ENCODE measurements around the gene TOR4A. TPM values are rescaled to one million over a fixed set of nuclear protein-coding genes. Genes with fewer than 3 reads are reported as not detected.
A peak's percentile ranks its signal among the peaks of the same experiment; 100 is the strongest.
"Not testable (repeated sequence)": the region's sequence is repeated elsewhere in the genome, so short reads cannot be mapped to it uniquely, and the experiment has no call there.

TOR4A gene
- total RNA-seq, 1 experiment from 2014 or later: 37.1 TPM

DNA sequence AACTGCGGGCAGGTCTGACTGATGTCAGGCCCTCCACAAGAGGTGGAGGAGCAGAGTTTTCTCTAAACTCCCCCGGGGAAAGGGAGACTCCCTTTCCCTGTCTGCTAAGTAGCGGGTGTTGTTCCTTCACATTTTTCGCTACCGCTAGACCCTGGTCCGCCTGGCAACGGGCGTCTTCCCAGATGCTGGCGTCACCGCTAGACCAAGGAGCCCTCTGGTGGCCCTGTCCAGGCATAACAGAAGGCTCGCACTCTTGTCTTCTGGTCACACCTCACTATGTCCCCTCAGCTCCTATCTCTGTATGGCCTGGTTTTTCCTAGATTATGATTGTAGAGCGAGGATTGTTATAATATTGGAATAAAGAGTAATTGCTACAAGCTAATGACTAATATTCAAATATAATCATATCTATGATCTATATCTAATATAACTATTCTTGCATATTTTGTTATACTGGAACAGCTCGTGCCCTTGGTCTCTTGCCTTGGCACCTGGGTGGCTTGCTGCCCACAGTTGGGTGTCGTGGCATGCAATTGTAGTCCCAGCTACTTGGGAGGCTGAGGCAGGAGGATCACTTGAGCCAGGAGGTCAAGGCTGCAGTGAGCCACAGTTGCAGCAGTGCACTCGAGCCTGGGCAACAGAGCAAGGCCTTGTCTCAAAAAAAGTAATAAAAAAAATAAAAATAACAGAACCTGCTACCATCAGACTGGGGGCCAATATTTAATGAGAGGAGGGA, 15.2 kb upstream of the TOR4A start:
- DNase-seq (ENCODE audit: low read depth, low spot score); ATAC-seq; intact Hi-C loops (cut with micrococcal nuclease; ENCODE audit: unreplicated experiment): not testable (repeated sequence)

DNA sequence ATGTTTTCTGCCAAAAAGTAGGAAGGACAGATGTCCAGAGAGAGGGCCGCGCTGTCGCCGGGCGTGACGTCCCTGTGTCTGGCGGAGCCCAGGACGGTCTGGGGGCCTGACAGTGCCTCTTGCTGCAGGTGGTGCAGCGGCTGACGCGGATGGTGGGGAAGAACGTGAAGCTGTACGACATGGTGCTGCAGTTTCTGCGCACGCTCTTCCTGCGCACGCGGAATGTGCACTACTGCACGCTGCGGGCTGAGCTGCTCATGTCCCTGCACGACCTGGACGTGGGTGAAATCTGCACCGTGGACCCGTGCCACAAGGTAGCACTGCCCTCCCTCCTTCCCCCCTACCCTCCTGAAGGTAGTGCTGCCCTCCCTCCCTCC, 14.6 kb upstream of the TOR4A start:
- TF ChIP-seq, protein P1, sequence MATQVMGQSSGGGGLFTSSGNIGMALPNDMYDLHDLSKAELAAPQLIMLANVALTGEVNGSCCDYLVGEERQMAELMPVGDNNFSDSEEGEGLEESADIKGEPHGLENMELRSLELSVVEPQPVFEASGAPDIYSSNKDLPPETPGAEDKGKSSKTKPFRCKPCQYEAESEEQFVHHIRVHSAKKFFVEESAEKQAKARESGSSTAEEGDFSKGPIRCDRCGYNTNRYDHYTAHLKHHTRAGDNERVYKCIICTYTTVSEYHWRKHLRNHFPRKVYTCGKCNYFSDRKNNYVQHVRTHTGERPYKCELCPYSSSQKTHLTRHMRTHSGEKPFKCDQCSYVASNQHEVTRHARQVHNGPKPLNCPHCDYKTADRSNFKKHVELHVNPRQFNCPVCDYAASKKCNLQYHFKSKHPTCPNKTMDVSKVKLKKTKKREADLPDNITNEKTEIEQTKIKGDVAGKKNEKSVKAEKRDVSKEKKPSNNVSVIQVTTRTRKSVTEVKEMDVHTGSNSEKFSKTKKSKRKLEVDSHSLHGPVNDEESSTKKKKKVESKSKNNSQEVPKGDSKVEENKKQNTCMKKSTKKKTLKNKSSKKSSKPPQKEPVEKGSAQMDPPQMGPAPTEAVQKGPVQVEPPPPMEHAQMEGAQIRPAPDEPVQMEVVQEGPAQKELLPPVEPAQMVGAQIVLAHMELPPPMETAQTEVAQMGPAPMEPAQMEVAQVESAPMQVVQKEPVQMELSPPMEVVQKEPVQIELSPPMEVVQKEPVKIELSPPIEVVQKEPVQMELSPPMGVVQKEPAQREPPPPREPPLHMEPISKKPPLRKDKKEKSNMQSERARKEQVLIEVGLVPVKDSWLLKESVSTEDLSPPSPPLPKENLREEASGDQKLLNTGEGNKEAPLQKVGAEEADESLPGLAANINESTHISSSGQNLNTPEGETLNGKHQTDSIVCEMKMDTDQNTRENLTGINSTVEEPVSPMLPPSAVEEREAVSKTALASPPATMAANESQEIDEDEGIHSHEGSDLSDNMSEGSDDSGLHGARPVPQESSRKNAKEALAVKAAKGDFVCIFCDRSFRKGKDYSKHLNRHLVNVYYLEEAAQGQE (IDR thresholded peaks at IDR 0.05; ENCODE audit: insufficient read depth in 1 of 2, low read depth in 2 of 2, low read length in 1 of 2): no peak
- TF ChIP-seq TCF7L2 (IDR thresholded peaks at IDR 0.05; ENCODE audit: low read depth, low read length) (no peak), POLR2AphosphoS5 (IDR thresholded peaks at IDR 0.05; ENCODE audit: low read depth, low read length) (no peak), SIN3A (IDR thresholded peaks at IDR 0.05; ENCODE audit: borderline replicate concordance, insufficient read depth, low read depth, low read length) (no peak)
- TF ChIP-seq, protein P2, sequence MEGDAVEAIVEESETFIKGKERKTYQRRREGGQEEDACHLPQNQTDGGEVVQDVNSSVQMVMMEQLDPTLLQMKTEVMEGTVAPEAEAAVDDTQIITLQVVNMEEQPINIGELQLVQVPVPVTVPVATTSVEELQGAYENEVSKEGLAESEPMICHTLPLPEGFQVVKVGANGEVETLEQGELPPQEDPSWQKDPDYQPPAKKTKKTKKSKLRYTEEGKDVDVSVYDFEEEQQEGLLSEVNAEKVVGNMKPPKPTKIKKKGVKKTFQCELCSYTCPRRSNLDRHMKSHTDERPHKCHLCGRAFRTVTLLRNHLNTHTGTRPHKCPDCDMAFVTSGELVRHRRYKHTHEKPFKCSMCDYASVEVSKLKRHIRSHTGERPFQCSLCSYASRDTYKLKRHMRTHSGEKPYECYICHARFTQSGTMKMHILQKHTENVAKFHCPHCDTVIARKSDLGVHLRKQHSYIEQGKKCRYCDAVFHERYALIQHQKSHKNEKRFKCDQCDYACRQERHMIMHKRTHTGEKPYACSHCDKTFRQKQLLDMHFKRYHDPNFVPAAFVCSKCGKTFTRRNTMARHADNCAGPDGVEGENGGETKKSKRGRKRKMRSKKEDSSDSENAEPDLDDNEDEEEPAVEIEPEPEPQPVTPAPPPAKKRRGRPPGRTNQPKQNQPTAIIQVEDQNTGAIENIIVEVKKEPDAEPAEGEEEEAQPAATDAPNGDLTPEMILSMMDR (IDR thresholded peaks at IDR 0.05): no peak
- BruUV-seq (replicated peaks): no TSS peak
- in situ Hi-C loops (cut with HindIII; ENCODE audit: low pct_unique_long_range_greater_than_20kb, low sequenced_read_pairs): no loop called here
- CTCF ChIA-PET: no interaction called here
- H3K9me3 ChIP-seq (ENCODE audit: control insufficient read depth, insufficient read depth, low read depth, low read length): no peaks in the 10 kb centered on the region
- no peaks in the 10 kb centered on the region for H3K27me3 ChIP-seq (ENCODE audit: control insufficient read depth, insufficient read depth, low read length)
- POLR2A ChIA-PET: no interaction called here
- ATAC-seq: no peak
- DNase-seq (ENCODE audit: low read depth, low spot score): no peak
- H3K27ac ChIP-seq (ENCODE audit: low read length): no peak overlapping the region
- no peak overlapping the region for H3K4me3 ChIP-seq (ENCODE audit: low read depth in 2 of 2, low read length in 2 of 2)
- H3K4me1 ChIP-seq (ENCODE audit: control insufficient read depth, insufficient read depth, low read length): no peaks in the 10 kb centered on the region
- intact Hi-C loops (cut with micrococcal nuclease; ENCODE audit: unreplicated experiment): no loop called here
- 0 out of 2 replicates have a peak, but pooled peaks cover 3% of the 10 kb centered on the region for H3K36me3 ChIP-seq (ENCODE audit: control insufficient read depth, insufficient read depth, low read length)

More for the DNA sequence above, 15.2 kb upstream of the TOR4A start:
- H3K27me3 ChIP-seq (ENCODE audit: control insufficient read depth, insufficient read depth, low read length); H3K4me1 ChIP-seq (ENCODE audit: control insufficient read depth, insufficient read depth, low read length); H3K36me3 ChIP-seq (ENCODE audit: control insufficient read depth, insufficient read depth, low read length); H3K9me3 ChIP-seq (ENCODE audit: control insufficient read depth, insufficient read depth, low read depth, low read length); in situ Hi-C loops (cut with HindIII; ENCODE audit: low pct_unique_long_range_greater_than_20kb, low sequenced_read_pairs); BruUV-seq (replicated peaks); H3K27ac ChIP-seq (ENCODE audit: low read length); H3K4me3 ChIP-seq (ENCODE audit: low read depth in 2 of 2, low read length in 2 of 2): not testable (repeated sequence)
- POLR2A ChIA-PET: interaction anchor here (0.8 kb wide), 1 partner anchor 22 kb away, joined by 3 read pairs; the partner anchor contains the start of gene TUBB4B
- CTCF ChIA-PET: interaction anchor here (1.0 kb wide), 1 partner anchor 26 kb away, joined by 3 read pairs; no protein-coding TSS in a partner anchor
- TF ChIP-seq, protein P2 (IDR thresholded peaks at IDR 0.05): peak; percentile 76
